T47D (cell line): Measurements from ENCODE around the gene RHOG.

Experiments used
- DNase-seq, 2 experiments: peaks; one replicate each; pipeline versions ENCODE4 v3.0.0 to v3.0.0-alpha.2; 2011 to 2012; ENCODE audit warnings: low read depth in 1 of 2, low spot score in 1 of 2
- JUND ChIP-seq: IDR thresholded peaks from 2 replicates; pipeline ENCODE4 v1.6.1; 2012; ENCODE audit warnings: low read depth
- in situ Hi-C: cut with HindIII; loops from 2 replicates; pipeline ENCODE4 v1.10.0; 2016; ENCODE audit warnings: low sequenced_read_pairs, low pct_unique_long_range_greater_than_20kb

Gene RHOG

DNA sequence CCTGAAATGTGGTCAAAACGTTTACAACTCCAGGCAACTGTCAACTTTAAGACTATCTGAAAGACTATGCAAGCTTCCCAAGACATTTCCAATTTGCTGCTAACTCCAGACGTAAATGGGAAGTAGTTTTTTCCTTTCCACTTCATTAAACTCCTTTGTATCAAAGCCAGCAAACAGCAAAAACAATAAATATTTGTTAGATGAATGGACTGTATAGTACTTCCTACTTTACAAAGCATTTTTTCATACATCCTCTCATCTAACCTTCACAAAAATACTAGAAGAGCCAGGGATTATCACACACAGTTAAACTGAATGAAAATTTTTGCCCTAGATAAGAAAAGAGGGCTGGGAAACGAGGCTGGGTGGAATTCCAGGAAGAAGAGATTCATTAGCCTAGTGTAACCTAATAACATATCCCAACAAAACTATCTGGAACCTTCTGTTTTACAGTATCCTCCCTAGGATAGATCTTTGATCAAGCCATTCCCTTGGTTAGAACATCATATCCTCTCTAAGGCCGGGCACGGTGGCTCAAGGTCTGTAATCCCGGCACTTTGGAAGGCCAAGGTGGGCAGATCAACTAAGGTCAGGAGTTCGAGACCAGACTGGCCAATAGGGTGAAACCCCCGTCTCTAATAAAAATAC is 53.9 kb downstream of the RHOG start:
- TF ChIP-seq JUND = no peak
- in situ Hi-C loops = no loop called here
- DNase-seq = no peak

DNA sequence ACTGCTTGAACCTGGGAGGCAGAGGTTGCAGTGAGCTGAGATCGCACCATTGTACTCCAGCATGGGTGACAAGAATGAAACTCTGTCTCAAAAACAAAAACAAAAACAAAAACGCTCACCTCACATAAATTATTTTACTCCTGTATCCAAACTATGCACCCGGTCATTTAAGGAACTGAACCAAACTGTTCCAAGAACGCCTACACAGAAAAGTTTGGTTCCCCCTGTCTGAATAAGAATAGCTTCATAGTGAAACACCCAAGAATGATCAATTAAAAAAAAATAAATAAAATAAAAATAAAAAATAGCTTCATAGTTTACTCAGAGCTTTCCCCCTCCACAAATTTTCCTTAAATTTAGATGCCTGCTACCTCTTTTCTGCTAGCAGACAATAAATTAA is 57.1 kb downstream of the RHOG start:
- in situ Hi-C loops = no loop called here
- no peak for TF ChIP-seq JUND
- no peak for DNase-seq

GRCh38 chr11:3782963-3783362 is 57.8 kb downstream of the RHOG start:
- TF ChIP-seq JUND = no peak
- DNase-seq = no peak
- in situ Hi-C loops = no loop called here

DNA sequence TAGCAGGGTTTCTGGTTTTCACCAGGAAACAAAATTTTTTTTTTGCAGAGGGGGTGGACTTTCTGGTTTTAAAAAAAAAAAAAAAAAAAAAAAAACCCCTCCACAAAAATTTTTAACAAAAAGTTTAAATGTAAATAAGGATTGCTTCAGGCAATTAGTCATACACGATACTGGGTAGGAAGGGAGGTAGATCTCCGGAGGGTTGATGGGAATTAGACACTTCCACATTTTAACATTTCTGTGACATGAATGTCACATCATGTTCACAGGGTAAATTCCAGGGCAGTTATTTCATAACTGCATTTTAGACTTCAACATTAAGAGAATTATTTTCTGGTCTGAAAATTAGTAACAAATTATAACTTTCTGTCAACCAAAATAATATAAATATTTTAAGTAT is 59.3 kb downstream of the RHOG start:
- no peak for TF ChIP-seq JUND
- no peak for DNase-seq
- in situ Hi-C loops = no loop called here
